Measurements from ENCODE around the gene HIVEP1. TPM values are rescaled to one million over a fixed set of nuclear protein-coding genes. Genes with fewer than 3 reads are reported as not detected.

The HIVEP1 gene
- polyA plus RNA-seq, 1 experiment = 13.9 TPM

DNA sequence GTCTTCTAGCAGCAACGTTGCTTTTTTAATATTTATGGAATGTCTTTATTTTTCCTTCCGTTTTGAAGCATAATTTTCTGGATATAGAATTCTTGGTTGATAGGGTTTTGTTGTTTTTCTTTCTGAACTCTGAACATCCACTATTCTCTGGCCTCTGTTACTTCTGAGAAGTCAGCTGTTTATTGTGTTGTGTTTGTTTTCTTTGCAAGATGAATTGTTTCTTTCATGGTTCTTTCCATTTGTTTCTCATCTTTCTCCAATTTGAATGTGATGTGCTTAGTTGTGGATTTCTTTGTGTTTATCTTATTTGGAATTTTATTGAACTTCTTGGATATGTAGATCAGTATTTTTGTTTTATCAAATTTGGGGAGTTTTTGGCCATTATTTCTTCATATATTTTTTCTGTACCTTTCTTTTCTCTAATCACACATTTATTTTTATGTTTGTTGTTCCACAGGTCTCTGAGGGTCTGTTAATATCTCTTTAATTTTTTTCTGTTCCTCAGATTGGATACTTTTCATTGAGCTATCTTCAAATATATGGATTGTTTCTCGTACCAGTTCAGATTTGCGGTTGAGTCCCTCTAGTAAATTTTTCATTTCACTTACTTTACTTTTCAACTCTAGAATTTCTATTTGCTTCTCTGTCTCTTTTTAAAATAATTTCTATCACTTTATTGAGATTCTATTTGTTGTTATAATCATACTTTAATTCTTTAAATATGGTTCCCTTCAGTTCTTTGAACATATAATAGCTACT lies 18.0 kb downstream of the HIVEP1 start:
- H3K27ac ChIP-seq (ENCODE audit: low read depth, low read length) = no peak overlapping the region
- H3K4me3 ChIP-seq (ENCODE audit: low read depth, low read length) = no peak overlapping the region
- TF ChIP-seq, protein P1, sequence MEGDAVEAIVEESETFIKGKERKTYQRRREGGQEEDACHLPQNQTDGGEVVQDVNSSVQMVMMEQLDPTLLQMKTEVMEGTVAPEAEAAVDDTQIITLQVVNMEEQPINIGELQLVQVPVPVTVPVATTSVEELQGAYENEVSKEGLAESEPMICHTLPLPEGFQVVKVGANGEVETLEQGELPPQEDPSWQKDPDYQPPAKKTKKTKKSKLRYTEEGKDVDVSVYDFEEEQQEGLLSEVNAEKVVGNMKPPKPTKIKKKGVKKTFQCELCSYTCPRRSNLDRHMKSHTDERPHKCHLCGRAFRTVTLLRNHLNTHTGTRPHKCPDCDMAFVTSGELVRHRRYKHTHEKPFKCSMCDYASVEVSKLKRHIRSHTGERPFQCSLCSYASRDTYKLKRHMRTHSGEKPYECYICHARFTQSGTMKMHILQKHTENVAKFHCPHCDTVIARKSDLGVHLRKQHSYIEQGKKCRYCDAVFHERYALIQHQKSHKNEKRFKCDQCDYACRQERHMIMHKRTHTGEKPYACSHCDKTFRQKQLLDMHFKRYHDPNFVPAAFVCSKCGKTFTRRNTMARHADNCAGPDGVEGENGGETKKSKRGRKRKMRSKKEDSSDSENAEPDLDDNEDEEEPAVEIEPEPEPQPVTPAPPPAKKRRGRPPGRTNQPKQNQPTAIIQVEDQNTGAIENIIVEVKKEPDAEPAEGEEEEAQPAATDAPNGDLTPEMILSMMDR (IDR thresholded peaks at IDR 0.05; ENCODE audit: low read depth, low read length) = no peak
- no peaks in the 10 kb centered on the region for H3K27me3 ChIP-seq (ENCODE audit: control insufficient read depth, insufficient read depth, low read length)
- ChIA-PET POLR2A (no interaction called here), CTCF (interaction anchor here (0.9 to 1.3 kb wide), 4 partner anchors 45 to 577 kb away, joined by 3 to 4 read pairs (median 3); no protein-coding TSS in a partner anchor)
- no peak for DNase-seq (ENCODE audit: low read depth, low spot score)
- no peaks in the 10 kb centered on the region for H3K9me3 ChIP-seq (ENCODE audit: control insufficient read depth, insufficient read depth, low read length)

DNA sequence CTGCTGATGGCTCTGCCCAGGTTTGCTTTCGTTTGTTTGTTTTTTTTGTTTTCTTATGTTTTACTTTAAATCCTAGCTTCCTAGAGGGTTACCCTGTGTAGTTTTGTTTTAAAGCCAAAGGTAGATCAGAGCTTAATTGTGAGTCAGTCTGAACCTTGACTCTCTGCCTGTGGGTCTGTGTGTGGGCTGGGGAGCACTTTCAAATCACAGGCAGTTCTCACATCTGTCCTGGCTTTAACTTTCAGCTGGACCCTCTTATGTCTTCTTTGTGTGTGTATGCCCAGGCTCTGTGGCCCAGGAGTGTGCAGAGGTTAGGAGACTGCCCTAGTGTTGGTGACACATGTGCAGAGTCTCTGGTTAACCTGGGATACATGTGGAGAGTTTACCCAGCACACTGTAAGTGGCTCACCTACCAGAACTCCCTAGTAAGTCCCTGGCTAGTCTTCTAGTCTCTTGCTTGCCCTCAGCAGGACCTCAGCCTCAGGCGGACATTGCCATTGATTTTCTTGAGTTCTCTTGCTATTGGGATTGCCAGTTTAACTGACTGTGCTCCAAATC lies 19.0 kb downstream of the HIVEP1 start:
- Histone ChIP-seq H3K9me3 (ENCODE audit: control insufficient read depth, insufficient read depth, low read length) (no peaks in the 10 kb centered on the region), H3K4me3 (ENCODE audit: low read depth, low read length) (no peak overlapping the region), H3K27ac (ENCODE audit: low read depth, low read length) (no peak overlapping the region), H3K27me3 (ENCODE audit: control insufficient read depth, insufficient read depth, low read length) (no peaks in the 10 kb centered on the region)
- TF ChIP-seq, protein P1 (IDR thresholded peaks at IDR 0.05; ENCODE audit: low read depth, low read length) = no peak
- CTCF ChIA-PET = interaction anchor here (0.9 to 1.3 kb wide), 3 partner anchors 259 to 577 kb away, joined by 3 to 4 read pairs (median 3); no protein-coding TSS in a partner anchor
- POLR2A ChIA-PET = no interaction called here
- DNase-seq (ENCODE audit: low read depth, low spot score) = no peak

DNA sequence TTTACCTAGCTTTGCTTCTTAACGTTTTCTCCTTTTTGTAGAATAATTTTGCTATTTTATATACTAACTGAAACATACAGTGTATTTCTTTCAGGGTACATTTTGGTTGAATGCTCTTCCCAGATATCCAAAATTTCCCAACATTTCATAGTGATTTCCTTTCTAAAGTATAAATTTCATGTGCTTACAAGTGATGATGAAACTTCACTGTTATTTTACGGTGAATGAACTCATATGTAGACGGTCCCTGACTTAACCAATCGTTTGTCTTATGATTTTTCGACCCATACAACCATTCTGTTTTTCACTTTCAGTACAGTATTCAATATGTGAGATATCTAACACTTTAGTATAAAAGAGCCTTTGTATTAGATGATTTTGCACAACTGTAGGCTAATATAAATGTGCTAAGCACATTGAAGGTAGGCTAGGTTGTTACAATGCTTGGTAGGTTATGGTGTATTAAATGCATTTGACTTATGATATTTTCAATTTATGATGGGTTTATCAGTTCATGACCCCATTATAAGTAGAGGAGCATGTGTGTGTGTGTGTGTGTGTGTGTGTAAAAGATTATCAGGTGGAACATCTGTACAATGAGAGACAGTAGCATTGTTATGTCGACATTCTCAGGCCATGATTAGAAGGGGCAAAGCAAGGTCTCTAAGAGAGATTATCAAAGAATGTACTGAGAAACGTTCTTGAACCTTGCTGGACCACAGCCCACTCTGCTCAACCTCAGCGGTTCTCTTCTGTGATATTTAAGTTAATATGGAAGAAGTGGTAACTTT lies 20.9 kb downstream of the HIVEP1 start:
- ChIA-PET POLR2A (no interaction called here), CTCF (interaction anchor here (1.1 kb wide), 1 partner anchor 377 kb away, joined by 6 read pairs; no protein-coding TSS in a partner anchor)
- H3K27ac ChIP-seq (ENCODE audit: low read depth, low read length) = no peak overlapping the region
- H3K4me3 ChIP-seq (ENCODE audit: low read depth, low read length) = no peak overlapping the region
- TF ChIP-seq, protein P1 (IDR thresholded peaks at IDR 0.05; ENCODE audit: low read depth, low read length) = no peak
- no peaks in the 10 kb centered on the region for H3K9me3 ChIP-seq (ENCODE audit: control insufficient read depth, insufficient read depth, low read length)
- H3K27me3 ChIP-seq (ENCODE audit: control insufficient read depth, insufficient read depth, low read length) = no peaks in the 10 kb centered on the region
- DNase-seq (ENCODE audit: low read depth, low spot score) = no peak

DNA sequence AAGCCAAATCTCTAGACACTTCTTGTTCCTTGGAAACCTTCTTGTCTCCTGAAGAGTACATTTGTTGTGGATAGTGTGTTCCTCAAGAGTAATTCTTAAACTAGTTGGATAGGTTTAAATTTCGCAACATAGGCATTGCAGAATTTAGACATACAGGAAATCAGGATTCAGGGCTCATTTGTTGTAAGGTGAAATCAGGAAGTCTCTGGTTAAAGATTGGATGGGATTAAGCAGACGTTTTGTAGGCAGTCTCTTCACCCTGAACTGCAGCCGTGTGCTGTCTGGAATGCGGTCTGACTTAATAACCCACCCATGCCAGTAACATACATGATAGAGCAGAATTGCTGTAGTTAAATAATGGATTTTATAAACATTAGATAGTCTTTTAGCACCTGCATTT lies 21.7 kb downstream of the HIVEP1 start:
- DNase-seq (ENCODE audit: low read depth, low spot score) = no peak
- TF ChIP-seq, protein P1 (IDR thresholded peaks at IDR 0.05; ENCODE audit: low read depth, low read length) = no peak
- CTCF ChIA-PET = no interaction called here
- no peak overlapping the region for H3K27ac ChIP-seq (ENCODE audit: low read depth, low read length)
- no peak overlapping the region for H3K4me3 ChIP-seq (ENCODE audit: low read depth, low read length)
- POLR2A ChIA-PET = no interaction called here
- no peaks in the 10 kb centered on the region for H3K27me3 ChIP-seq (ENCODE audit: control insufficient read depth, insufficient read depth, low read length)
- no peaks in the 10 kb centered on the region for H3K9me3 ChIP-seq (ENCODE audit: control insufficient read depth, insufficient read depth, low read length)

Data from AG04450 (cell line).